Posterior cingulate gyrus (tissue), 11 donors: ENCODE data around the gene ABHD13.
"Not testable (repeated sequence)": the region's sequence is repeated elsewhere in the genome, so short reads cannot be mapped to it uniquely, and the experiment has no call there.

Source experiments
- DNase-seq, 10 donors: peaks; one replicate each; pipeline versions ENCODE4 v3.0.0 to v3.0.0-alpha.2; 2020 to 2021; ENCODE audit warnings: mixed read lengths in 3 of 10
- intact Hi-C: fragments of 100-400 bp; cut with DNase I; formaldehyde crosslinking; loops from one replicate; pipeline ENCODE4 v1.15.1; 2023

Gene ABHD13

GRCh38 chr13:108220041-108220440 is 1.8 kb downstream of the ABHD13 start:
- DNase-seq, result no peak
- intact Hi-C loops, result no loop called here

GRCh38 chr13:108223687-108224503 is 5.7 kb downstream of the ABHD13 start:
- no peak for DNase-seq
- intact Hi-C loops, result no loop called here

GRCh38 chr13:108225440-108225839 is 7.2 kb downstream of the ABHD13 start:
- no peak for DNase-seq
- intact Hi-C loops, result loop anchor here (5.0 kb wide), 1 partner anchor 672 kb away; no protein-coding TSS in a partner anchor

GRCh38 chr13:108226184-108226583 is 8.0 kb downstream of the ABHD13 start:
- intact Hi-C loops, result loop anchor here (5.0 kb wide), 1 partner anchor 671 kb away; no protein-coding TSS in a partner anchor
- DNase-seq, result no peak

- no peak for DNase-seq
- intact Hi-C loops, result loop anchor here (5.0 kb wide), 1 partner anchor 670 kb away; no protein-coding TSS in a partner anchor
These were observed 9.6 kb downstream of the ABHD13 start for GRCh38 chr13:108227651-108228272.

- intact Hi-C loops, result no loop called here
- DNase-seq, result no peak
These were observed 12.2 kb downstream of the ABHD13 start for GRCh38 chr13:108230377-108230776.

GRCh38 chr13:108249150-108249549 is 31.0 kb downstream of the ABHD13 start:
- no peak for DNase-seq
- intact Hi-C loops, result no loop called here

- DNase-seq, result no peak
- intact Hi-C loops, result no loop called here
These were observed 39.1 kb downstream of the ABHD13 start for GRCh38 chr13:108257248-108257647.

GRCh38 chr13:108263621-108264355 is 45.6 kb downstream of the ABHD13 start:
- intact Hi-C loops, result no loop called here
- no peak for DNase-seq

GRCh38 chr13:108266321-108266990 is 48.3 kb downstream of the ABHD13 start:
- DNase-seq, result no peak
- intact Hi-C loops, result no loop called here

GRCh38 chr13:108267347-108267746 is 49.2 kb downstream of the ABHD13 start:
- no peak for DNase-seq
- intact Hi-C loops, result no loop called here

GRCh38 chr13:108267855-108268254 is 49.7 kb downstream of the ABHD13 start:
- intact Hi-C loops, DNase-seq: not testable (repeated sequence)

GRCh38 chr13:108268466-108269112 is 50.4 kb downstream of the ABHD13 start:
- intact Hi-C loops, result no loop called here
- no peak for DNase-seq

- peak in 9 of 10 donors; percentile 10 to 90 (median 22) for DNase-seq
- intact Hi-C loops, result no loop called here
These were observed 51.6 kb downstream of the ABHD13 start, which contains the start of gene TNFSF13B for GRCh38 chr13:108269601-108270328. Gene TNFSF13B, plus strand, starts transcription at chr13:108269718. Its CDS starts 178 bp downstream, at chr13:108269896.

- DNase-seq, result no peak
- intact Hi-C loops, result no loop called here
These were observed 52.2 kb downstream of the ABHD13 start for GRCh38 chr13:108270442-108270841.

GRCh38 chr13:108272333-108272732 is 54.1 kb downstream of the ABHD13 start:
- no peak for DNase-seq
- intact Hi-C loops, result no loop called here

- DNase-seq, result no peak
- intact Hi-C loops, result no loop called here
These were observed 55.4 kb downstream of the ABHD13 start for GRCh38 chr13:108273429-108274118.

- no peak for DNase-seq
- intact Hi-C loops, result no loop called here
These were observed 56.5 kb downstream of the ABHD13 start for GRCh38 chr13:108274718-108275117.

- intact Hi-C loops, result no loop called here
- no peak for DNase-seq
These were observed 57.9 kb downstream of the ABHD13 start for GRCh38 chr13:108276060-108276459.
